NT2/D1 (cell line): ENCODE data around the gene ISOC1.

ENCODE experiments used
- SUZ12 ChIP-seq: IDR thresholded peaks from 2 replicates; pipeline ENCODE4 v1.6.1; 2011; ENCODE audit not compliant: insufficient read length, insufficient read depth; ENCODE audit errors: extremely low read depth
- ZNF274 ChIP-seq: IDR thresholded peaks from 2 replicates; pipeline ENCODE4 v1.6.1; 2011; ENCODE audit warnings: mild to moderate bottlenecking, low read depth, low read length

DNA sequence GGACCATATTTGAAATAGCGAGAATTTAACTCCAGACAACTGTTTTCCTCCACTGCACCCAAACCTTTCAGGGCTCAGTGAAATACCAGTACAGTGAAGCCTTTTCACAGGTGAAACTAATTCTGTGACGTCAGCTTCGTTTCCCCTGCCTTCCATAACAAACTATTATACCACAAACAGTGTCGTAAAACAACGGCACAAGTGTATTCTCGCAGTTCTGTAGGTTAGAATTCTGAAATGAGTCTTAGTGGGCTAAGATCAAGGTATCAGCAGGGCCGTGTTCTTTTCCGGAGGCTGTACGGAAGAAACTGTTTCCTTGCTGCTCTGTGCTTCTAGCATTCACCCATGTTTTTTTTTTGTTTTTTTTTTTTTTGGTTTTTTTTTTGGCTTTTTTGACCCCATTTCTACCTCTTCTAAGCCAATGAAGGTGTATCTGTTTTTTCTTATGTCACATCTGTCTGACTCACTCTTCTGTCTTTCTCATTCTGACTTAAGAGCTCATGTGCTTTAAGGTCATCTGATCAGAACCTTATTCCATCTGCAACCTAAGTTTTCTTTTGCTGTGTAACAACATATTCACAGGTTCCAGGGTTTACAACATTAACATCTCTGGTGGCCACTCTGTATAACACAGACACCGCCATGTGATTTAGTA lies 20.1 kb downstream of the ISOC1 start:
- no peak for TF ChIP-seq ZNF274
- no peak for TF ChIP-seq SUZ12
